Cardiac atrium fibroblast (primary cell): Measurements from ENCODE around the gene UBAP2. TPM values are rescaled to one million over a fixed set of nuclear protein-coding genes. Genes with fewer than 3 reads are reported as not detected.

Experiments used
- total RNA-seq: library from RNA; depleted of rRNA; stranded (reverse); fragments of >200 nt; gene quantifications from 2 replicates; pipeline ENCODE4 v1.2.3, GENCODE V29; 2015

The UBAP2 gene, protein sequence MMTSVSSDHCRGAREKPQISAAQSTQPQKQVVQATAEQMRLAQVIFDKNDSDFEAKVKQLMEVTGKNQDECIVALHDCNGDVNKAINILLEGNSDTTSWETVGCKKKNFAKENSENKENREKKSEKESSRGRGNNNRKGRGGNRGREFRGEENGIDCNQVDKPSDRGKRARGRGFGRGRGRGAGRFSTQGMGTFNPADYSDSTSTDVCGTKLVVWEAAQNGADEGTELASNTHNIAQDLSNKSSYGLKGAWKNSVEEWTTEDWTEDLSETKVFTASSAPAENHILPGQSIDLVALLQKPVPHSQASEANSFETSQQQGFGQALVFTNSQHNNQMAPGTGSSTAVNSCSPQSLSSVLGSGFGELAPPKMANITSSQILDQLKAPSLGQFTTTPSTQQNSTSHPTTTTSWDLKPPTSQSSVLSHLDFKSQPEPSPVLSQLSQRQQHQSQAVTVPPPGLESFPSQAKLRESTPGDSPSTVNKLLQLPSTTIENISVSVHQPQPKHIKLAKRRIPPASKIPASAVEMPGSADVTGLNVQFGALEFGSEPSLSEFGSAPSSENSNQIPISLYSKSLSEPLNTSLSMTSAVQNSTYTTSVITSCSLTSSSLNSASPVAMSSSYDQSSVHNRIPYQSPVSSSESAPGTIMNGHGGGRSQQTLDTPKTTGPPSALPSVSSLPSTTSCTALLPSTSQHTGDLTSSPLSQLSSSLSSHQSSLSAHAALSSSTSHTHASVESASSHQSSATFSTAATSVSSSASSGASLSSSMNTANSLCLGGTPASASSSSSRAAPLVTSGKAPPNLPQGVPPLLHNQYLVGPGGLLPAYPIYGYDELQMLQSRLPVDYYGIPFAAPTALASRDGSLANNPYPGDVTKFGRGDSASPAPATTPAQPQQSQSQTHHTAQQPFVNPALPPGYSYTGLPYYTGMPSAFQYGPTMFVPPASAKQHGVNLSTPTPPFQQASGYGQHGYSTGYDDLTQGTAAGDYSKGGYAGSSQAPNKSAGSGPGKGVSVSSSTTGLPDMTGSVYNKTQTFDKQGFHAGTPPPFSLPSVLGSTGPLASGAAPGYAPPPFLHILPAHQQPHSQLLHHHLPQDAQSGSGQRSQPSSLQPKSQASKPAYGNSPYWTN
- total RNA-seq = 9.4 and 12.1 TPM in 2 replicates

DNA sequence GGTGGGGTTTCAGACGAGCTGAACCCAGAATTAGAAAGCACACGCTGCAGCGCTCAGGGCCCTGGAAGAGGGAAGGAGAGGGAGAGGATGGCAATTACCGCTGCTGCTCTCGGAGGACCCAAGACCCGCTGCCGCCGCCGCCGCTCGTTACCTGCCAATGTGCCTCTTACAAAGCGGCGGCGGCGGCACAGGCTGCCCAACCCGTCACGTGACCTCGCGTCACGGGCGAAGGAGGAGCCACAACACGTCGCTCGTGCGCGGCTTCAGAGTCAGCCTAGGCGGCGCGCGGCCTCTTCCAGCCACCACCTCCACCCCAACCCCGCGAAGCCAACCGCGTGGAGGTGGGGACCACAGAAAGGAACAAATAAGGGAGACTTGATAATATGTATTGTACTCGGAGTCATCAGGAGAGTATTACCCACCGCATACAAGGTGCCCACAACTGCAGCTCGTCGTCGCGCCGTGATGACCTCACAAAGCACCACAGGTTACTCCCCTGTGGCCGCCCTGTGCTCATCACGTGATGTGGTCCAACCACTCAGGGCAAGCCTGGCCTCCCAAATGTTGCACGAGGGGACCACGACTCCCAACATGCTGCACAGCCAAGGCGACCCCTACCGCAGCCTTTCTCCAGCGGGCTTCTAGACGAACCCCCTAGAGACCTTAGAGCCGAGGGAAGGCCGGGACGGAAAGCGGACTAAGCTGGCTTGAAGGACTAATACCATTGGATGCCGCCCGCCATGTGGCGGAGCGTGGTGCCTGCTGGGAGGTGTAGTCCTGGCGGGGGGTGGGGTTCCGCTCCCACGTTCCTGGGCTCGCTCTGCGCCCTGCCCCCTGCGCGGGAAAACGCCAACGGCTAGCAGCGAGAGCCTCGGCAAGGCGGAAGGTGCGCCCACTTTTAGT lies at the start of gene UBAP2:
TSS of gene UBAP2 (minus strand) at position 161 of the 903 bp plus-strand sequence. CDS start 31,739 bp downstream, outside the sequence.

Other genes starting within 250 kb of the UBAP2 start
- 19.6 and 19.9 TPM in 2 replicates for gene UBE2R2, start 231.7 kb downstream of the UBAP2 start, total RNA-seq
- 20.2 and 33.0 TPM in 2 replicates for gene DCAF12, start 77.8 kb upstream of the UBAP2 start, total RNA-seq
- 33.2 and 37.1 TPM in 2 replicates for gene UBAP1, start 130.2 kb upstream of the UBAP2 start, total RNA-seq